Non-pigmented ciliary epithelial cell (primary cell): ENCODE results near the gene SOX1.

Source experiments
- DNase-seq: peaks from one replicate; pipeline ENCODE4 v3.0.0-alpha.2; 2010; ENCODE audit warnings: low read depth

SOX1 gene

DNA sequence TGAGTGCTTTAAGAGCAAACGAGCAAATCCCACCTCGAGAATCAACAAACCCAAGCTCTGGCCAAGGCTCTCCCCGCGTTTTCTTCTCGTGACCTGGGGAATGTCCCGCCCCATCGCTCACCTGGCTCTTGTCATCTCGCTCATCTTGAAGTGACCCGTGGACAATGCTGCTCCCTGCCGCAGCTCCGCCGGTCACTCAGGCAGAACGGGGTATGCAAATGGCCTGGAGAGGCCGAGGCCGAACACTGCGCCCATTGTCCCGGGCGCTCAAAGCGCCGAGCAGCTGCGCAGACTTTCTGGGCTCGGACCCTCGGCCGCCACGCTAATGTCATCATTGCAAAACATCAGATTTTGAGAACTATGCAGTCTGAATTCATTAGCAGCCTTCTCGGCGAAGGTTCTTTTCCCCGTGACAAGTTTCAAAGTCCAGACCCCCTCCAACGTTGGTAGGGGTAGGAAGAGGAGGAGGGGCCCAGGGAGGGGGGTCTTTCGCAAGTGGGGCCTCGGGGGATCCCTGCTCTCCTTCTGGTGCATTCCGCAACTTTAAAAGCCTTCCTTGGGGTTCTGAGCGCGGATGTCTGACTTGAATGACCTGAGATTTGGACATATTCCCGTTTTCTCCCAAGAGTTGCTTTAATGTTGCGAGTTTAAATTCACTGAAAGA lies 39.7 kb downstream of the SOX1 start:
- DNase-seq, result no peak

DNA sequence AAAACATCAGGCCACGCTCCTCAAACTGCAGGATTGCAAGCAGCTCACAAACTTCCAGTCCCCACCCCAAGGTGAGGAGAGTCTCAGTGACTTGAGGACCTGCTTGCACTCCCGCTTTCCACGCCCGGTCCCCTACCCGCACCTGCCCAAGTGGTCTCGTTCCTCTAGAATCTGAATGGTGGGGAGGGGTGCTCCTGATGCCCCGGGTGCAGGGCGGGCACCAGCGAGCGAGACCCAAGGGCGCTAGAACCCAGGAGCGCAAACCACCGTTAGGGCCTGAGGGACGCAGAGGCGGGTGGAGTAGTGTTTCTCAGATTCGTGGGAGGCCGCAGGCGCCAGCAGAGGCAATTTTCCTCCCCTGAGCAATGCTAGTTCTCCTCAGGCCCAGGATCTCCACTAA lies 40.3 kb downstream of the SOX1 start:
- no peak for DNase-seq

DNA sequence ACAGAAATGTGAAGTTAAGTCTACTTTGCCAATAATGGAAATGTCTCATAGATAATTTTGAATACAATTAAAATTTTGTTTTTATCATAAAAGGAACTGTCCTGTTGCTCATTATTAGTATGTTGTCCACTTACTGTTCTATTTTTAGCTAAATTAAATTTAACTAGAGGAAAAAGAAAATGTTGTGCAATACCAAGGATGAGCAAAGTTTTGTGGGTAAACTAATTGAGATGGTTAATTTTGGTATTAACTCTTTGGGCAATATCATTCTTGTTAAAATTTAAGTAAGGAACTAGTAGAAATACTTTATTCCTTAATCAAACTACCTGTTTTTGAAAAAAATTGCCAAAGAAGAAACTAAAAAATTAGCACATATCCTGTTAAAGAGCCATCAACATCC lies 43.5 kb downstream of the SOX1 start:
- no peak for DNase-seq

DNA sequence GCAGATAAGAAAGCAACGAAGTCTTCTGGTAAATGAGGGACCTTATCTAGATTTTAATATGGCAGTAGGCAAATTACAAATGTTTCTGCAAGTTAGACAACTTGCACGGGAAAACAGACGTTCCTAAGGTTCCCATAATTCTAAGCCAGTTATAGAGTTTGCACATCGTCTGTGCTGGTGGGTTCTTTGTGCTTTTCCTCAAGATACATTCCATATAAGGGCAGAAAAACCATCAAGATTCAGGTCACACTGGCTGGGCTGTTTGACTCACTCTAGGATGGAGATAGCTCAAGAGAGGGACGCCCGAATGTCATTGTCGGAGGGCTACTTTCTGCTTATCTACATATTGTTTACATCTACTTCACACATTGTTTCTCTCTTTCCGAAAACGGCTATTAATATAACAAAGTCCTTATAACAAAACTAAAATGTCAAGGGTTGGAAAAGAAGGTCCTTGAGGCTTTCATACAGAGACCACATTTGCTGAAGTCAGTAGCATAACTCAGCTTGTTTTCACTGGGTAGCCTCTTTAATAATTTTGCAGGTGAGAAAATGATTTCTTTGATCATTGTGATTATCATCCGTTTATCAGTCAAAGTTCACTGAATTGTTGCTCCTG lies 44.4 kb downstream of the SOX1 start:
- no peak for DNase-seq

DNA sequence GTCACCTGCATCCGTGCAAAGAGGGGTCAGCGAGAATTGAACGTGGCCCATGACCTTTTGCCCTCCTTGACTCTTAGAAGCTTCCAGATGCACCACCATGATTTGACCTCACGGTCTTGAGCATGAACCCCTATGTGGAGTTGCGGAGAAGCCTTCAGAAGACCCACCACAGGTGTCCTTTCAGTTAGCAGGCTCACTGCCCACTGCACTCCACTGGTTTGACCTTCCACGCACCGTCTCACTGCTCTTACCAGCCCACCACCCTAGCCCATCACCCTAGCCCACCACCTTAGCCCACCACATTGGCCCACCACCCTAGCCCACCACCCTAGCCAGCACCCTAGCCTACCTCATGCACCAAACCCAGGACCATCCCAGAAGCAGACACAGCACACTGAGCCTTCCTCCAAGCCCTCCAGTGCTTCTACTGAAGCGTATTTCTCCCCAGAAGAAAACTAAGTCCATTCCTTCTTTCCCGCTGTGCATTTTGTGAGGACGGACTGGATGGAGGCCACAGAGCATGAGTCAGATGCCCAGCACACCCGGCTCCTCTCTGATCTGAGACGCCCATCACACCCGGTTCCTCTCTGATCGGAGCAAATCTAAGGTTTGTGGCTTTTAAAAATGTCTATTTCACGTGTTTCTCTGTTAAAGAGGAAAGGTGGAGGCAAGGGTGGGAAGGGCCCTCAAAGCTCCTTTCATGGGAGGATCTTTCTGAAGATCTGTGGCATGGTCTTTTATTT lies 45.8 kb downstream of the SOX1 start:
- no peak for DNase-seq

DNA sequence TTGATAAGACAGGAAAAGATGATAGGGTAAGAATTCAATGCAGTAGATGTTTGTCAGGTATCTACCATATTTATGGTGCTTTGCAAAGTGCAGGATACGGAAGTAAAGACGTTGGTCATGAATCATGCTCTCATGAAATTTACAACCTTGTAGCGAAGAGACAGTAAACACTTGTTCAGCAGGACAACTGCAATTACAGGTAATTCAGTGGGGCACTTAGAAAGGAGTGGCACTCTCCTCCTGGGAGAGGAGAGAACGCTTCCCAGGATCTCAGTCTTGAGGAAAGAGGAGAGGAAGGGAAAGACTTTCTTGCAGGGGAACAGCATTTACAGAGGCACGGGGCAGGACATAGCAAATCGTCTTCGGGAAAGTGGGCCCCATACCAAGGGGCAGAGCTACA lies 46.4 kb downstream of the SOX1 start:
- no peak for DNase-seq

DNA sequence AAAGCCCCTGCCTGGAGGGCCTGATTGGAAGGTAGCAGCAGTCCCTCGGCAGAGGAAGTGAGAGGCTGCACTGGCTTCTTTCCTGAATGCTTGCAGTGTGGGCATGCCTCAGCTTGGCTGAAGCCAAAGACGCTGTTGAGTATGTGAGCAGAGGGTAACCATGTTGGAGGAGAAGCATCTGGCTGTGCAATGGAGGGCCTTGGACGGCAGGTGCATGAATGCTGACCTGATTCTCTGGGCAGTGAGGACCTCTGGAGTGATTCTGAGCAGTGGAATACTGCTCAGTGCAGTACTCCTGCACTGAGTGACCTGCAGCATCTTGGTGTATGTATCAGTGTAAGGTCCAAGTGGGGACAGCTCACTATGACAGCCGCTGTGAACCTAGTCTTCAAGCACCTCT lies 46.9 kb downstream of the SOX1 start:
- DNase-seq, result no peak

DNA sequence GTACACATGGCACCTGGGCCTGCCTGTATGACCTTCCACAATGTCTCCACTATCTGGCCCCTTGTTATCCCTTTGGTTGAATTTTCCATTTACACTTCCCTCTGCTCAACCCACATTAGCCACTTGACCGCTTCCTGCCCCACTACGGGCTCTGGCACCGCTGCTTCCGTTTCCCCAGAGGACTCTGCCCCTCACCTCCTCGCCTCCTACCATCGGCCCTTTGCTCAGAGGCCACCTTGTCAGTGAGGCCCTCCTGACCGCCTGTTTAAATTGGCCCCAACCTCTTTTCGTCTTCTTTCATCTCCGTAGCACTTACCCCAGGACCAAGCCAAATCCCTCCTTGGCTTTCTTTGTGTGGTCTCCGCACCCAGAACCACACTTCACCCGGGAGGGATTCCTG lies 47.4 kb downstream of the SOX1 start:
- no peak for DNase-seq

DNA sequence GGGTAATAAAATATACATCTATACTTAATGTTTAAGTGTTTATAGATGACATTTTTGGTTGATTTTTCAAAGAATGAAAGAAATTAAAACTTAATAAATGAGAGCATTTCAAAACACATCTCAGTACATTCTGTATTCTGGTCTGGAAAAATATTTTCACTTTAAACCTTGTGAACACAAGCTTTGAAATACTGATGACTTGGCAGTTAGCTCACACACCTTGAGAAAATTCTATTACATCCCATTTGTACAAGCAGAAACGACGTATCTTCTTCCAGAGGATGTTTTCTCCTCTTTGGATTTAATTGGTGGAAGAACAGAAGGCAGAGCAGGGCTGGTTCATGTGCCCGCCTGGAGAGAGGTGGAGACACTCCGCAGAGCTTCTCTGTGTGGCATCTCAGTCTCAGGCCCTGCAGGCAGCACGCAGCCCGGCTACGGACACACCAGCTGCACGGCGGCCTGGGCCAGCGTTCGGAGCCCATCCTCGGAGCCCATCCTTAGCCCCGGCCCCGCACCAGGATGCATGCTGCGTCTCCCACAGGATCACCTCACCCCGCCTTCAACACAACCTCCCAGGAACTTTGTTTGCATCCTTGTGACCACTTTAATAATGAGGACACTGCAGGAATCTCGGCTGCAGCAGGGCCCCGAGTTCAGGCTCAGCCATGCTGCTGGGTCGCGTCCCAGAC lies 48.6 kb downstream of the SOX1 start:
- no peak for DNase-seq

DNA sequence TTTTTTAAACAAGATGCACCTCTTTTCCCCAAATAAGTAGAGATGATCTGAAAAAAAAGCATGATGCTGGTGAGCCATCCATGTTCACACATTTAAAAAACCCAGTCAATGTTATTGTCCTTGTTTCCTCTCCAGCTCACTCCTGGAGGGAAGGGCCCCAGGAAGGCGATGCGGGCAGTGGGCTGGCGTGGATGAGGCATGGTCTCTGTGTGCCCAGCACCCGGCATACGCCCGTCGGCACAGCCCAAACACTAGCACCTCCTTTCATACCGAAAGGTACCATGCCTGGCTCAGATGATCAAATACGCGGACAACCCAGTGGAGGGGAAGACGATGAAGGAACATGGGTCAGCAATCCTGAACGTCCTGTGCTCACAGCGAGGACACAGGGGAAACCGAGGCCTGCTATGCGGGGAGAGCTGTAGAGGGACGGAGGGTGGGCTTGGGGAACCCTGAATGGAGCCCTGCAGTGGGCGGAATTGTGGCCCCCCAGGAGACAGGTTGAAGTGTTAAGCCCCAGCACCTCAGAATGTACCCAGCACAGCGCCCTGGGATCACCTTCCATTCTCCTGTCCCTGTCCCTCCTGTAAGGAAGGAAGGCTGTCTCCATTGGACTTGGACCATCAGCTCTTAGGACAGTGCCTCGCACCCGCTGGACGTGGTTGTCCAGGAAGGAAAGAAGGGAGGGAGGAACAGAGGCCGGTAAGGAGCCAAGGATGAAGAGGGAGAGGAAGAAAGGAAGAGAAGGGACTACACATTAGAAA lies 49.4 kb downstream of the SOX1 start:
- no peak for DNase-seq

DNA sequence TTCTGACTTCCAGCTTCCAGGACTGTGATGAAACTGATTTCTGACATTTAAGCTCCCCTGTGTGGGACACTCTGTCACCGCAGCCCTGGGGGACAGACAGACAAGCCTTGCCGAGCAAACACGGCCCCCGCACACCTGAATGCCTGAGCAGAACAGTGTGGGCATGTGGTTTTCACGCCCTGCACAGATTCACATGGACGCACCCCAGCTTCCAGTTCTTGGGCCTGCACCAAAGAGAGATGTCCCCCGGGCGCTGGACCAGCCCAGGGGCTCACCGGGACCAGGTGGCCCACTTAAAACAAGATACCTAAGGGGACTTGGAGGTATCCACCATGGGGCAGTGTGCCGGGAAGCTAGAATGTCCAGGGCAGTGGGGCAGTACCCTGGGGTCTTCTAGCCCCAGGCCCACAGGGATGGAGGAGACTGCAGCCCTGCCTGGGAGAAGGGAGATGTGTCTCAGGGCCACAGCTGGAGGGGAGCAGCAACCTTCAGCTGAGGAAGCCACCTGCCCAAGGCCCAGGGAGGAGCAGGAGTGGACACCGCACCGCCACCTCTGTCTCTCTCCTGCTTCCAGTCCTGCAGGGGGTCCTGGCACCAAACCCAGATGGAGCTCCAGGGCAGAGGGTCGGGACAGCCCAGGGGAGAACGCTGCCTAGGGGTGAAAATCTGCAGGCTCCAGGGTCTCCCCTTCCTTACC lies 50.5 kb downstream of the SOX1 start:
- no peak for DNase-seq

DNA sequence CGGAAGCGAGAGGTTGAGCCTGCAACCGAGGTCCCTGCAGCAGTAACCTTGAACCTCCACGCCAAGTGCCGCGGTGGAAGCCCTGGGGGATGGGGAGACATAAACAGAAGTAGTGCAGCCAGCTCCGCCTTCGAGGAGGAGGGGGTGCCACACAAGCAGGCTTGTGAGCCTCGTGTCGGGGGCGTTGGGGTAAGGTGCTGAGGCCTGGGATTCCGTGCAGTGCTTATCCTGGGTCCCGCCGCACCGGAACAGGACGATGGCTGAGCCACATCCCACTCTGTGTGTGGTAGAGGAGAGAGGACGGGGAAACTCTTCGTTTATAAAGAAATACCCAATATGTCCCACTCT lies 51.0 kb downstream of the SOX1 start:
- no peak for DNase-seq

DNA sequence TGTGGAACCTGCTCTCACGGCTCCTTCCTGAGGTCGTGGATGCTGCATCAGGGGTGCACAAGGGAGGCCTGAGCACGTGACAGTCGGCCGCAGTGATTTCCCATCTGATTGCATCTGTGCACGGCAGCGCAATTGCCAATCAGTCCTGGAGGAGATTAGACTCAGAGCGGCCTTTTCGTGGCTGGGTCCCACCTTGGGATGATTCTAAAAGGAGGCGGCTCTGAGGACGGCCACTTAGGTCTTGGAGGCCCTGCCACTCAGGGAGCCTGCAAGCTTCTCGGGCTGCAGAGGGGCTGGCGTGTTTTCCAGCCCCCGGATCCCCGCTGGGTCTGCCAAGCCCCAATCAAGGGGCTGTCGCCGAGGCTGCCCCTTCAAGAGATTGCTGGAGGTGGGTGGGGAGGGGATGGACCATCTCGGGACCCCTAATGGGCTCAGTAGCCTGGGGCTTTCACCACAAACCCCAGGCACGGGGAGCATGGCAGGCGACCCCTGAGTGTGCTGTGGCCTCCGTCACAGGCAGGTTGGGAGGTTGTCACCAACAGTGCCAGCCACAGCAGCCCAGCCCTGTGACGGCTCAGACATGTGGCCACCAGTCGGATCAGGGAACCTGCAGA lies 51.6 kb downstream of the SOX1 start:
- no peak for DNase-seq

DNA sequence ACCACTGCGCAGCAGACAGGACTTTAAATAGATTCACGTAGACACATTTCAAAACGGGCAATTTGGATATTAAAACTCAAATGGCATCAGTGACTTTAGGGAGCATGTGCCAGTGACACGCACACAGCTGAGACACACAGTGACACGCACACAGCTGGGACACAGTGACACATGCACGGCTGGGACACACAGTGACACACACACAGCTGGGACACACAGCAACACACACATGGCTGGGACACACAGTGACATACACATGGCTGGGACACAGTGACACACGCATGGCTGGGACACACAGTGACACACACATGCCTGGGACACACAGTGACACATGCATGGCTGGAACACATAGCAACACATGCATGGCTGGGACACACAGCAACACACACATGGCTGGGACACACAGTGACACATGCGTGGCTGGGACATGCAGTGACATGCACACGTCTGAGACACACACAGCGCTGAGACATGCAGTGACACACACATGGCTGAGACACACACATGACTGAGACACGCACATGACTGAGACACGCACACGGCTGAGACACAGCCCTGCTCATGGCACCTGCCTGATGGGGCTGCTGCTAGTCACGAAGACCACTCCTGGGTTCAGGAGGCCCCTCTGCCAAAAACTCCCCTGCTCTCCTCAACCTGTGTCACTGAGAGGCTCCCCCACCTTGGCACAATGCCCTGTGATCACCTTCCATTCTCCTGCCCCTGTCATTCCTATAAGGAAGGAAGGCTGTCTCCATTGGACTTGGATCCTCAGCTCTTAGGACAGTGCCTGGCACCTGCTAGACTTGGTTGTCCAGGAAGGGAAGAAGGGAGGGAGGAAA lies 52.5 kb downstream of the SOX1 start:
- no peak for DNase-seq

DNA sequence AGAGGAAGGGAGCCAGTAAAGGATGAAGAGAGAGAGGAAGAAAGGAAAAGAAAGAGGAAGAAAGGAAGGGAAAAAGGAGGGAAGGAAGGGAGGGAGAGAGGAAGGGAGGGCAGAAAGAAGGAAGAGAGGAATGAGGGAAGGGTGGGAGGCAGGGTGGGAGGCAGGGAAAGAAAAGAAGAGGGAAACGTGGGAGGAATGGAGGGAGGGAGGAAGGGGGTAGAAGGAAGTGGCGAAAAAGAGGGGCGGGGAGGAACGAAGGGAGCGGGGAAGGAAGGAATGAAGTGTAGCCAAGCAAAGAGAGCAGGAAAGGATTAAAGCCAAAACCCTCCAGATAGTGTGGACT lies 53.1 kb downstream of the SOX1 start:
- no peak for DNase-seq
